ENCODE results near the gene RIN1. TPM values are rescaled to one million over a fixed set of nuclear protein-coding genes. Genes with fewer than 3 reads are reported as not detected.

Gene RIN1
- total and polyA plus RNA-seq, 9 of the 15 experiments (the other 6 are each of a cell fraction or from before 2014, with no cell fraction given), result 0.01 to 1.2 (median 0.45) TPM; not detected in 1

- no peak for TF ChIP-seq ZNF507 (tag; conservative IDR thresholded peaks at IDR 0.05)
- peak; percentile 96 for TF ChIP-seq DEAF1 (CRISPR knock-in tag; IDR thresholded peaks at IDR 0.05)
- no peak for TF ChIP-seq ZNF449 (CRISPR knock-in tag; IDR thresholded peaks at IDR 0.05)
- TF ChIP-seq TGIF2 (CRISPR knock-in tag; IDR thresholded peaks at IDR 0.05), result no peak; the same call in 1 of the 2 replicates
- TF ChIP-seq RBFOX2 (IDR thresholded peaks at IDR 0.05; ENCODE audit: low read depth, low read length), result peak; percentile 57
- TF ChIP-seq FOXA3 (CRISPR knock-in tag; conservative IDR thresholded peaks at IDR 0.05 in 1 of 2, IDR thresholded peaks at IDR 0.05 in 1 of 2), result peak in 1 of 2 experiments; percentile 71; a peak in 1 of 4 replicates
- peak; percentile 34 for TF ChIP-seq CCNT2 (IDR thresholded peaks at IDR 0.05; ENCODE audit: borderline replicate concordance, extremely low read depth, insufficient read length, low read depth, low read length)
- peak; percentile 78; the same call in 1 of the 2 replicates for TF ChIP-seq ZNF431 (CRISPR knock-in tag; IDR thresholded peaks at IDR 0.05)
- peak; percentile 80 for TF ChIP-seq HMGN3 (IDR thresholded peaks at IDR 0.05; ENCODE audit: borderline replicate concordance, extremely low read depth, insufficient read length, low read depth, low read length)
- TF ChIP-seq ZFP36 (IDR thresholded peaks at IDR 0.05; ENCODE audit: low read depth, low read length, partially characterized antibody), result no peak
- TF ChIP-seq ESRRA (IDR thresholded peaks at IDR 0.05; ENCODE audit: borderline replicate concordance, low read depth), result no peak
- TF ChIP-seq TCF3 (CRISPR knock-in tag; IDR thresholded peaks at IDR 0.05), result no peak
- peak; percentile 86 for TF ChIP-seq FOXP1 (CRISPR knock-in tag; IDR thresholded peaks at IDR 0.05)
- TF ChIP-seq MYNN (IDR thresholded peaks at IDR 0.05), result no peak; the same call in none of the 2 replicates
- TF ChIP-seq MYNN (CRISPR knock-in tag; IDR thresholded peaks at IDR 0.05), result no peak
- peak; percentile 76 for TF ChIP-seq EP400 (IDR thresholded peaks at IDR 0.05)
- TF ChIP-seq CHD4 (IDR thresholded peaks at IDR 0.05; ENCODE audit: insufficient read depth, insufficient replicate concordance, low read depth, low read length, poor library complexity, severe bottlenecking), result no peak
- TF ChIP-seq GATAD2A (IDR thresholded peaks at IDR 0.05), result peak; percentile 92
- peak; percentile 76 for TF ChIP-seq TOE1 (IDR thresholded peaks at IDR 0.05; ENCODE audit: borderline replicate concordance)
- TF ChIP-seq TOE1 (CRISPR knock-in tag; IDR thresholded peaks at IDR 0.05; ENCODE audit: borderline replicate concordance, low read depth), result no peak
- peak; percentile 93 for TF ChIP-seq SNIP1 (IDR thresholded peaks at IDR 0.05; ENCODE audit: low read depth)
- no peak for TF ChIP-seq ZKSCAN3 (CRISPR knock-in tag; IDR thresholded peaks at IDR 0.05)
- peak; percentile 52; the same call in 1 of the 2 replicates for TF ChIP-seq ATF6 (CRISPR knock-in tag; IDR thresholded peaks at IDR 0.05)
- TF ChIP-seq THRAP3 (IDR thresholded peaks at IDR 0.05; ENCODE audit: borderline replicate concordance), result peak; percentile 53; the same call in 1 of the 2 replicates
Observed at GRCh38 chr11:66311965-66312548, 24.2 kb downstream of the RIN1 start (continued).

All from K562 (cell line).